Stimulated activated CD4-positive, alpha-beta T cell treated with anti-CD3 and anti-CD28 coated beads, Interleukin-4, amount 100 ng/mL, for 4 hours (primary cell): Measurements from ENCODE around the gene GADD45GIP1.
"Not testable (repeated sequence)": the region's sequence is repeated elsewhere in the genome, so short reads cannot be mapped to it uniquely, and the experiment has no call there.

Source experiments
- DNase-seq, 2 experiments: peaks; one replicate each; pipeline ENCODE4 v3.0.0-alpha.2; 2020

GADD45GIP1 gene

DNA sequence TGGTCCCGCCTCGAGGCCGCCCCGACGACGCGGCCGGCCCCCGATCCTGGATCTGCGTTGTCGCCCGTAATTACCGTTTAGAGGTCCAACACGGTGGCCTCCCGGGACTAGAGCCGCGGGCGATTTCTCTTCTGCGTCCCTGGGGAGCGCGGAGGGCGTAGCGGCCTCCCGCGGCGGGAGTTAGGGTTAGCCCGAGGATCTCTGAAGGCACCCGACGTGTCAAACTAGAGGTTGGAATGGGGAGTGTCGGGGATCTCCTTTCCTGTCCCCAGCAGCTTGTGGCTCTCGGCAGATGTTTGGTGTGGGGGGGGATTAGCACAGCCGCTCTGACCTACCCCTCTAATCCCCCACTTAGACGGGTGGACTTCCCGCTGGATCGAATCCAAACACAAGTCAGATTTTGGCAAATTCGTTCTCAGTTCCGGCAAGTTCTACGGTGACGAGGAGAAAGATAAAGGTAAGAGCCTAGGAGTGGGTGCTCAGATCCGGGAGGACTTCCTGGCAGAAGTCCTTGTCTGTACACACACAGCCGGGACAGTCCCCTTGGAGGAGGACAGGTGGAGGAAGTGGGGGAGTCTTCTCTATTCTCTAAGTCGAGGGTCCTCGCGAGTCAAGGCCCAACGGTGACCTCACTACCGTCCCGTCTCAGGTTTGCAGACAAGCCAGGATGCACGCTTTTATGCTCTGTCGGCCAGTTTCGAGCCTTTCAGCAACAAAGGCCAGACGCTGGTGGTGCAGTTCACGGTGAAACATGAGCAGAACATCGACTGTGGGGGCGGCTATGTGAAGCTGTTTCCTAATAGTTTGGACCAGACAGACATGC lies 18.0 kb downstream of the GADD45GIP1 start:
- peak; percentile 40 to 42 for DNase-seq

DNA sequence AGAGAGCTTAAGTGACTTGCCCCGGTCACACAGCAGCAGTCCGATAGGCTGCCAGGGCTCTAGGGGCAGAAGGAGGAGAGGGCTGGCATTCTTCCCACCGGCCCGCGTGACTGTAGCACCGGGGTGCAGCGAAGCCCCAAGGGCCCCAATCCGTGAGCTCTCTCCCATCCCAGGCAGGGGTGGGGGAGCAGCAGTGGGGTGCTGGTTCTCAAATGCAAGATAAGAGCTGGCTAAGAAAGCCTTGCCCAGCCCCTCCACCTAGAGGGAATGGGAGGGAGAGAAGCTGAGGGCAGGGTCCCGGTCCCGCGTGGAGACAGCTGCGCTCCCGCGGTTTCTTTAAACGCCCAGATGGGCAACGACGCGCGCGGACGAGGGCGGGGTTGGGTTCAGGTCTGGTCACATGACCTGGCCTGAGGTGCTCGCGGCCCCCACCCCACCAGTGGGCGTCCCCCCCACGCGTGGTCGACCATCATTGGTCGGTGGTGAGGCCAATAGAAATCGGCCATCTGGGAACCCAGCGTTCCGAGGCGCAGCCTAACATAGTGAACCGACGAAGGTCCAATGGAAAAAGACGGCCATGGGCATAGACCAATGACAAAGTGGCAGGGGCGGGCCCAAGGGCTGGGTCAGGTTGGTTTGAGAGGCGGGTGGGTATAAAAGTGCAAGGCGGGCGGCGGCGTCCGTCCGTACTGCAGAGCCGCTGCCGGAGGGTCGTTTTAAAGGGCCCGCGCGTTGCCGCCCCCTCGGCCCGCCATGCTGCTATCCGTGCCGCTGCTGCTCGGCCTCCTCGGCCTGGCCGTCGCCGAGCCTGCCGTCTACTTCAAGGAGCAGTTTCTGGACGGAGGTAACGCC lies 18.9 kb downstream of the GADD45GIP1 start, which contains the start of gene CALR:
TSS of gene CALR (plus strand) at position 683 of the 852 bp plus-strand sequence. CDS start at position 754, 71 bp downstream.
- DNase-seq = peak; percentile 97 to 99

DNA sequence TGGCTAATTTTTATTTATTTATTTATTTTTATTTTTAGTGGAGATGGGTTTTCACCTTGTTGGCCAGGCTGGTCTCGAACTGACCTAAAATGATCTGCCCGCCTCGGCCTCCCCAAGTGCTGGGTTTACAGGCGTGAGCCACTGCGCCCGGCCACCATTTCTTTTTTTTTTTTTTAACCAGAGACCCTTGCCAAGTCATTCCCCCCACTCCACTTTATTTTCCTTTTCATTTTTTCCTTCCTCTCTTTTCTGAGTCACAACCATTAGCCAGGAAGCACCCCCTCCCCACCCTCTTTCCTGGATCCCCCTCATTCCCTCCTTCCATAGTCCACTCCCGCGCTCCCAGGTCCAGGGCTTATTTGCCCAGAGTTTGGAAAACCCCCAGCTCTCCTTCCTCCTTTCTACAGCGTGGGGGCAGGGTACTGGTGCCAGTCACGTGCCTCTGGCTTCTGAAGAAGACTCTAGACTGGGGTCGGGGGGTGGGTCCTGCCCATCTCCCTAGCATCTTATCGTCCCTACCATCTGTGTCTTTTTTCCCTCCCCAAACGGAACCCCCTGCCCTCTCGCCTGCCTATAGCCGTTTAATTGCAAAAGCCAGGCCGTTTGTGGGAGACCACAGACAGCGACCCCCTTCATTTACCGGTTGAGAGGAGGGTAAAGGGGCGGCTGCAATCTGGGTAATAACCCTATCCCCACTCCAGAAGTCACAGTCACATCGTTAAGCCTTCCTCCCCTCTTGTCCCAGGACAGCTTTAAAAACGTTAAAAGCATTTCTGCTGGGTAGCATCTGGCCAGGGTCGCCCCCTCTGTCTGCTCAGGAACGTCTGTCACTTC lies 19.7 kb downstream of the GADD45GIP1 start:
- DNase-seq = no peak

DNA sequence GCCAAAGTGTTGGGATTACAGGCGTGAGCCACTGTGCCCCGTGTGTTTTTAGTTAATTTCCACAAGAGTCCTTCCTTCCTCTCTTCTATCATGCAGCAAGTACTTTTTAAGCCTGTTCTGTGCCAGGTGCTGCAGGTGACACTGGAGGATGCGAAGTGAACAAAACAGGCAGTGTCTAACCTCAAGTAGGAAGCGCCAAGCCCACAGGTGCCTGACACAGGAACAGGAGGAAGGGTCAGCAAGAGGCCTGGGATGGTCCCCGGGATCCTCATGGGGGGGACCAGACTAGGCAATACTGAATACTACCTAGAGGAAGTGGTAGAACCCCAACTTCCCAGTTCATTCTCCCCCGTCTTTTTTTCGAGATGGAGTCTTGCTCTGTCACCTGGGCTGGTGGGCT lies 20.4 kb downstream of the GADD45GIP1 start:
- no peak for DNase-seq

DNA sequence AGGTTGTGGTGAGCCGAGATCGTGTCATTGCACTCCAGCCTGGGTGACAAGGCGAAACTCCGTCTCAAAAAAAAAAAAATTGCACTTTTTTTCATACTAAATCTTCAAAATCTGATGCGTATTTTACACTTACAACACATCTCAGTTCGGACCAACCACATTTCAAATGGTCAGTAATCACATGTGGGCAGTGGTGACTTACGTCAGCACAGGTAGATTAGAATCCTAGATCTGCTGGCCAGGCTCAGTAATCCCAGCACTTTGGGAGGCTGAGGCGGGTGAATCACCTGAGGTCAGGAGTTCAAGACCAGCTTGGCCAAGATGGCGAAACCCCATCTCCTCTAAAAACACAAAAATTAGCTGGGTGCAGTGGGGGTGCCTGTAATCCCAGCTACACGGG lies 22.0 kb downstream of the GADD45GIP1 start:
- DNase-seq = no peak

DNA sequence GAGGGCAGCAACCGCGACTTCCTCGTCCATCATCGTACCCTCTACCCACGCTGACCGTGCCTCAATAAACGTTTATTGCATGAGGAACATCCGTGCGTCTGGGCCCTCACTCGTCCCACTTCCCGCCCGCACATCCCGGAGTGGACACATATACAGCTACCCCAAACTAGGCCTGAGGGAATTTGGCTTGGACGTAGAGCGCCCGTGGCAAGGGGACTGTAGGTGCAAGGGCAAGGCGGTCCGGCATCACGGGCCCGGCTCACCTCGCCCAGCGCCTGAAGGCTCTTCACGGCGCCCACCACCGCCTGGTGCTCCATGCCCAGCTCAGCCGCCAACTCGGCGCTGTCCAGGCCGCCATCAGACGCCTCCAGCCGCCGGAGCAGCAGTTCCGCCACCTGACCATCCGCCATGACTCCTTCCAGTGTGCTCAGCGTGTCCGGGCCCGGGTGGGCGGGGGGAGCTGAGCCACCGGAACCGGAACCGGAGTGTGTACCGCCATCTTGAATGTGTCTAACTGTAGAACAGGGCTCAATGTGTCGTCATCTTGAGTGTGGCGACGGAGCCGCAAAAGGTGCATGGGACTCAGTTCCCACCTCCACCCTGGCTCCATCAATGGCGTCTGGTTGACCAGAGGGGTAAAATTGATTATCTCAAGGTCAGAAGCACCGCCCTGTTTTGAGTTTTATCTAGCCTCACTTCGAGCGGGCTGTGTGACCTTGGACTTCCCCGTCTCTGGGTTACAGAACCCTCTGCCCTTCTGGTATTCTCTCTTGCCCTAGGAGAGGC lies 23.5 kb downstream of the GADD45GIP1 start, which contains the start of gene FARSA:
TSS of gene FARSA (minus strand) at position 425 of the 786 bp plus-strand sequence. CDS start at position 410, 15 bp downstream.
- peak; percentile 87 for DNase-seq

DNA sequence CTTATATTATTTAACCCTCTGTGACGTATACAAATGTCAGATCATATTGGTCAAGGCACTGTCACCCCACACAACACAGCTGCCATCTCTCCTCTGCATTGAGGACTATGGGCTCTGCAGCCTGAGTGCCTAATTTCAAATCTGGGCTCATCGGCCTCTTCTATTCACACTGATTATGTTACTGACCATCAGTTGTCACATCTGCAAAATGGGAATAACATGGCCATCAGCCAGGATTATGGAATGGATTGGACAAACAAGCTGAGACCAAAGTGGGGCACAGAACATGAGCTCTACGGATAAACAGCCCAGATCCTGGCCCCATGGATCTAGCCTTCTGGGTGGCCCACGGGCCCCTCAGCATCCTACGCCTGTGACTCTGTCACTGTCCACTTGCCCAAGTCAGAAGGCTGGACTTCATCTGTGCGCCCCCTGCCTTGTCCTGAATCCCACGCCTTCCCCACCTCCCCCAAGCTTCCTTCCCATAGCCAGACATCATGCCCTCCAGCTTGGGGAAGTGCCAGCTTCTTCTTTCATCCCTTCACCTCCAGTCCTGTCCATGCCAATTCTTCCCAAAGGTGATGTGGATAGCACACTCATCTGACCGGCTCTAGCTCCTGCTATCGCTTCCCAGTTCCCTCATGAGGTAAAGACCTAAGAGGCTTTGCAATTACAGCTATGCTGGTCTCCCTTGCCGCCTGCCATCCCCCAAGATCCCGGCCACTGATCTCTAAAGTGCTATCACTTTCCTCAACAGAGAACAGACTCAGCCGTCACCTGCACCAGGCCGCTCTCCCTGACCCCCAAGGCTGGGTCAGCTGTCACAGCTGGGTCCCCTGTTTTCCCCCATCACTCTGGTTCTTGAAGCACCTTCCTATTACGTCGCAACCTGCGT lies 24.4 kb downstream of the GADD45GIP1 start:
- no peak for DNase-seq

DNA sequence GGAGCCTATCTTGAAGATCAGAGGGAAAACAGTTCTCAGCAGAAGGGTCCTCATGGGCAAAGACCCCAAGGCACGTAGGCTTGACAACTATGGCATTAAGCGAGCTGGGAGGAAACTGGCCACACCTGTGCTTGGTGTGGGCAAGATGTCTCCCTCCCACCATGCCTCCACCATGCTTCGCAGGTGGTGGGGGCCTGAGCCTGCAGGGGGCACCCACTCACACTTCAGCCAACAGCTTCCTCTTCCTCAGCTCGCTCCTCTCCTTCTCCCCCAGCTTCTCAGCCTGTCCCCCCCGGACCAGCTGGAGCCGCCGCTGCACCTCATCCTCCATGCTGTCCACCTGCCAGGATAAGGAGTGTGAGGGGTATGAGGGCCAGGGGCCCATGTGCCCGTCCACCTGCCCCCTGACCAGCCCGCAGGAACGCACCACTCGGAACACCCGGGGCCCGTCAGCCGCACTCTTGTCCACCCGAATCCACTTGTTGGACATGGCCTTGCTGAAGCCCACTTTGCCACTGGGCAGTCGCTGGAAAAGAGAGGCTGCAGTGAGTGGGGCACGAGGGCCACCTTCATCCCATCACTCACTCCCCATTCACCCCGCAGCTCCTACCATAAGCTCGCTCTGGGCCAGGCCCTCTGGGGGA lies 26.9 kb downstream of the GADD45GIP1 start:
- no peak for DNase-seq

DNA sequence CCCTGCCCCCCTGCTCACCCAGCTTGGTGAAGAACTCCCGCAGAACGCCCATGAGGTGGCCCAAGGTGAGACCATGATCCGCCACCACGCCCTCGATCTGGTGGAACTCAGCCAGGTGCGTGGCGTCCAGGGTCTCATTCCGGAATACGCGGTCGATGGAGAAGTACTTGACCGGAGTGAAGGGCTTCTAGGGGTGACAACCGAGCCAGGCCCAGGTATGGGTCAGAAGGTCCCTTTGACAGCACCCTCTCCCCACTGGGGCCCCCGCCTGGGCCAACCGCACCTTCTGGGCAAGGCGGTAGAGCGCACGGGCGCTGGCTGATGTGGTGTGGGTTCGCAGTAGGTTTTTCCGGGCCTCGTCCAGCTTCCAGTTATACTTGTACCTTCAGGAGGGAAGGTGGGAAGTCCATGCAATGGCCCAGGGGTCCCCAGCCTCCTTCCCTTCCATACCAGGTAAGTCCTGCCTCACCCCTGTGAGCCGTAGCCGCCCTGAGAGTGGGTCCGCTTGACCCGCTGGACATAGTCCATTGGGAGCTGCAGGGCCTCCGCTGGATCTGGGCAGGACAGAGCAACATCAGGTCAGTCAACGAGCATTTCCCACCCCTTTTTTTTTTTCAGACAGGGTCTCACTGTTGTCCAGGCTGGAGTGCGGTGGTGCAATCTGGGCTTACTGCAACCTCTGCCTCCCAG lies 32.3 kb downstream of the GADD45GIP1 start:
- no peak for DNase-seq

DNA sequence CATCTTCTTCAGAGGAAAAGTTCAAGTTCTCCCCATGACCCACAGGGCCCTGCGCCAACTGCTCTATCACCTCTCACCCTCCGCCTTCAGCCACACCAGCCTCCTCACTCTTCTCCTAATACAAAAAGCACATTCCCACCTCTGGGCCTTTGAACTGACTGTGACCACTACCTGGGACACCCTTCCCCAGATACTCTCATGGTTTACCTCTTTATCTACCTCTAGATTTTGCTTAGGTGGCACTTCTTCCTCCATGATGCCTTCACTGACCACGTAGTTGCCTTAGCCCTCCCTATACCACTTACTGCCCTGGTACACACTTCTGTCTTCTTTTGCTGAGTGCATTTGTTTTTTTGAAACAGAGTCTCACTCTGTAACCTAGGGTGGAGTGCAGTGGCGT lies 34.1 kb downstream of the GADD45GIP1 start:
- no peak for DNase-seq

DNA sequence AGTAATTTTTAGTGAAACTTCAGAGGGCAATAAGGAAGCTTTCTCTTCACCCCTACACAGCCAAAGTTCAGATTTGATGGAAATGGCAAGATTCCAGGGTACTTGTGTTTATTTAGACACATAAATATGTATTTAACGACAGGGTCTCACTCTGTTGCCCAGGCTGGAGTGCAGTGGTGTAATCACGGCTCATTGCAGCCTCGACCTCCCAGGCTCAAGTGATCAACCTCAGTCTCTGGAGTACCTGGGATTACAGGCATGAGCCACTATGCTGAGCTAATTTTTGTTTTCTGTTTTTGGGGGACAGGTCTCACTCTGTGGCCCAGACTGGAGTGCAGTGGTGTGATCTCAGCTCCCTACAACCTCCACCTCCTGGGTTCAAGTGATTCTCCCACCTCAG lies 36.0 kb downstream of the GADD45GIP1 start:
- DNase-seq = no peak

DNA sequence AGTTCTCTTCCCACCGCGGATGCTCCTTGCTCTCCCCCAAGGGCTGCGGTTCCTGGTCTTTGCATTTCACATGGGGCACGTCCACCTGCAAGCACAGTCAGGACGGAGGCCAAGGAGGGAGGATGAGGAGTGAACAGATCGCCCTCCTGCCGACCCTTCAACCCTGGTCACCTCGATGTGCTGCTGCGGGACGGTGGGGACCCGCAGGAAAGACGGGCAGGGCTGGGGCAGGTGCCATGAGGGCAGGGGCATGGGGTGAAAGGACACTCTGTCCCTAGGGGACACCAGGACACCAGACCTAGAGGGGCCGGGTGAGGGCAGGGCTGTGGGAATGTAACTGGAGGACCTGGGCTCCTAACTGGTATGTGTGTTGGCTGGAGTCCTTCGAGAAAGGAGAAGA lies 38.8 kb downstream of the GADD45GIP1 start:
- DNase-seq = no peak

DNA sequence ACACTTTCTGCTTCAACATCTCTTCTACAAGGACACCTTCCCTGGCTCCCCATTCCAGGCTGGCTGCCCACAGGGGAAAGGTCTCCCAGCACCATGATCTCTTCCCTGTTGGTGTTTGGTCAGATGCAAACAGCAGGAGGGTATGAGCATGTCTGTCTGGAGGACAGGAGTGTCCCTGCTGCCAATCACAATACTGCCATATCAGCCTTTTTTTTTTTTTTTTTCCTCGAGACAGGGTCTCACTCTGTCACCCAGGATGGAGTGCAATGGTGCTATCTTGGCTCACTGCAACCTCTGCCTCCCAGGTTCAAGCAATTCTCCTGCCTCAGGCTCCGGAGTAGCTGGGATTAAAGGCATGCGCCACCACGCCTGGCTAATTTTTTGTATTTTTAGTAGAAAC lies 41.2 kb downstream of the GADD45GIP1 start:
- DNase-seq = not testable (repeated sequence)

DNA sequence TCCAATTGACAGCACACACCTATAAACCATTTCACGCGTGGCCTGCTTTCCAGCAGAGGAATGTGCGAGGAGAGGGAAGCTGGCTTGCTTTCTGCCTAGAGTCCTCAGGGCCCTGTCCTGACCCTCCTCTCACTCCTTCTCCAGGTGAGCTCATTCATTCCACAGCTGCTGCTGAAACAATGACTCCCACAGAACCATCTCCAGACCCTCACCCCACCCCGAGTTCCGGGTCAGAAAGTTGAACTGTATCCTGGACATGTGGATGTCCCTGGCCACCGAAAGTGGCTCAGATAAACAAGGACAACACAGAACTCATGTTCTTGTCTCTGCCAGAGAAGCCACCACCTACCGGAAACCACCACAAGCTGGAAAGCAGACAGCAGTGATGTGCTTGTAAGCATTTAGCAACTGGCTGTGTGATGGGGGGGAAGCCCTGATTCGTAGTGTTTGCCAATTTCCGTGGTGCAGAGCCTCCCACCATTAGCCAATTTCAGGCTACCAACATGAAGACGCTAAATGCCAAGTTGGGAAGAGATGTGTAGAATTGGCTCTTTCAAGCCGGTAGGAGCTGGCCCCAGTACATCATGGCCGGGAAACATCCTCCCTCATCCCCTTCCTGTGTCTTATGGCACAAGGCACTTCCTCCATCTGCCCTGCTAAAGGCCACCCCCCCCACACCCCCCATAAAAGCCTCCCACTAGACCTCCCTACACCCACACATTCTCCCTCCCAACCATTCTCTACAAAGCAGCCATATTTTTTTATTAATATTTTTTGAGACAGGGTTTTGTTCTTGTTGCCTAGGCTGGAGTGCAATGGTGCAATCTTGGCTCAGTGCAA lies 43.0 kb downstream of the GADD45GIP1 start:
- peak in 1 of 2 experiments; percentile 48 for DNase-seq

DNA sequence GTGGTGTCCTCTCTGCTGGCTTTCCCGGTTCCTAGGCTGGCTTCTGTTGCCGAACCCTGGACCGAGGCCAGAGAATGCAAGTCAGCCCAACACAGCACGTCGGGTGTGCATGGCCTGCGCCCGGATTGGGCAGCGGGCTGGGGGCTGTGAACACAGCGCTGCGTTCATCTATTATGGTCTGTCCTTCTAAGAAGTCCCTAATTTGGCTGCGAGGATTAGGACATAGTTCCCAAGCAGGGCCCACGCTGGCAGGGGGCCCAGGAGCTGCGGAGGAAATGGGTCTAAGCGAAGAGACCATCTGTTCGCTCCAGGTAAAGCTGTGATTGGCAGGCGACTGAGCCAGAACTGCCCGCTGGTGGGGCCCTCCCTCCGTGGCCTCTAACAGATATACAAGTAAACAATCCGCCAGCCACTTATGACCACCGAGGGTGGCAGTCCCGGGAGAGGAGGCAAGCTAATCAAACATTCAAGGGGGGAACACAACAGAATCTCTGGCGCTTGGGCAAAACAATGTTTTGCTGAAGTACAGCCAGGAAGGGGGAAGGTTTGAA lies 43.9 kb downstream of the GADD45GIP1 start:
- no peak for DNase-seq

DNA sequence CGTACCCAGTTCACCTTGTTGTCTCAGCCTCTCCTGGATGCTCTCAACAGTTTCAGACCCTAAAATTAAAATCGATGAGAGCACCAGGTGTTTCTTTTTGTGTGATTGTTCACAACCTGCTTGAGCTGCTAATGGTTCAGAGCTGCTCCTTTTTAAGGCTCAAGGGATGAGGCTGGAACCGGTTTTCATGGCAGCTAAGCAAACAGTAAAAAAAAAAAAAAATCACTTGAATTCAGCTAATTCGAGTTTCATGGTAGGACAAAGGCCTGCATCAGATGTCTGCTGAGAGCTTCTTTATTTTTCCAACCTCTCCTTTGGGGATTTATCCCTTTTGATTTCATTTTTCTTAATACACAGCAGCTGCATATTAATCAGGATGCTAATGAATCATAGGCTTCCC lies 44.5 kb downstream of the GADD45GIP1 start:
- no peak for DNase-seq

DNA sequence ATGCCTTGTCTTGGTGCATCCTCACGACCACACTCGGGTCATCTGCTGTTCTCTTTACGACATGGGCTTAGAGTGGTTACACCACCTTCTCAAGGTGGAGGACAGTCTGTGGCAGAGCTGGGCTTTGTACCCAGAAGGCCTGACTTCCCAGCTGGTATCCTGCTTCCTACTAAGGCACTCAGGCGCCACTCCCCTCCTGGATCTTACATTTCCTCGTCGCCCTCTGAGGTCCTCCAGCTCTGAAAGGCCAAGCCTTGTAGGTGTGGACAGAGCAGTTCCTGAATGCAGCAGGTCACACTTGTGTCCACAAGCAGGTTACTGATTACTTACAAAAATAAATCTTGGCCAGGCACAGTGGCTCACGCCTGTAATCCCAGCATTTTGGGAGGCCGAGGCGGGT lies 49.9 kb downstream of the GADD45GIP1 start:
- DNase-seq = no peak
